ENCODE data around the gene DHX15.

DNA sequence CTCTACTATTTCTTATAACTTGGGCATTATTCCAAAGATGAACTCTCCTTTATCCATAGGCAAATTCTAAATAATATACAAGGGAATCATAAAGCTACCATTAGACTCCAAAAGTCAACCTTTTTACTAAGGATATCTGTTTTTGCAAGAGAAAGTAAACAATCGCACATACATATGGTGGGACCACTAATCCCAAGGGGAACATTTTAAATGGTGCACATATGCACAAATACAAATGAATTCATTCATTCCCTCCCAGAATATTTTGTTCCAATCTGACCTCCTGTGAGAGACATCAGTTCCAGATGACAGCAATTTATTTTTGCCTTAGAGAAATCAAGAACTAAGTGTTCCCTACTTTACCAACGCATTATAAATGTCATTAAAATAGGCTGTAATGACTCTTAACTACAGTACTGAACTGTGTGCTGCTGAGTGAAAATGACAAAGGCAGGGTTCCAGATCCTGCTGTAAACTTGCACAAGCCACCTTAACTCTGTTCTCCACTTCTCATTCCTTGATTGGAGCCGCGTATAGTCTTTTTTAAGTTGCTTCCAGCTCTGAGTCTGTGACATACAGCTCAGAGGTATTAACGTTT is 2.0 kb downstream of the DHX15 start:
- TF ChIP-seq, protein P1, sequence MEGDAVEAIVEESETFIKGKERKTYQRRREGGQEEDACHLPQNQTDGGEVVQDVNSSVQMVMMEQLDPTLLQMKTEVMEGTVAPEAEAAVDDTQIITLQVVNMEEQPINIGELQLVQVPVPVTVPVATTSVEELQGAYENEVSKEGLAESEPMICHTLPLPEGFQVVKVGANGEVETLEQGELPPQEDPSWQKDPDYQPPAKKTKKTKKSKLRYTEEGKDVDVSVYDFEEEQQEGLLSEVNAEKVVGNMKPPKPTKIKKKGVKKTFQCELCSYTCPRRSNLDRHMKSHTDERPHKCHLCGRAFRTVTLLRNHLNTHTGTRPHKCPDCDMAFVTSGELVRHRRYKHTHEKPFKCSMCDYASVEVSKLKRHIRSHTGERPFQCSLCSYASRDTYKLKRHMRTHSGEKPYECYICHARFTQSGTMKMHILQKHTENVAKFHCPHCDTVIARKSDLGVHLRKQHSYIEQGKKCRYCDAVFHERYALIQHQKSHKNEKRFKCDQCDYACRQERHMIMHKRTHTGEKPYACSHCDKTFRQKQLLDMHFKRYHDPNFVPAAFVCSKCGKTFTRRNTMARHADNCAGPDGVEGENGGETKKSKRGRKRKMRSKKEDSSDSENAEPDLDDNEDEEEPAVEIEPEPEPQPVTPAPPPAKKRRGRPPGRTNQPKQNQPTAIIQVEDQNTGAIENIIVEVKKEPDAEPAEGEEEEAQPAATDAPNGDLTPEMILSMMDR (IDR thresholded peaks at IDR 0.05): no peak
- no peak for TF ChIP-seq POLR2A (IDR thresholded peaks at IDR 0.05)
